ENCODE results near the gene ITPR1.

Gene ITPR1

GRCh38 chr3:4797201-4797705, 304.1 kb downstream of the ITPR1 start:
- no peaks in the 10 kb centered on the region for H3K9me3 ChIP-seq (ENCODE audit: control insufficient read depth, low read length)
- no peak for DNase-seq

GRCh38 chr3:4799266-4800256, 306.4 kb downstream of the ITPR1 start:
- Histone ChIP-seq H3K27ac (ENCODE audit: insufficient read depth, low read length, poor library complexity, severe bottlenecking) (no peak overlapping the region), H3K4me1 (ENCODE audit: control insufficient read depth, insufficient read depth, low read length, poor library complexity, severe bottlenecking) (peaks cover 7% of the 10 kb centered on the region), H3K9me3 (ENCODE audit: control insufficient read depth, low read length) (no peaks in the 10 kb centered on the region), H3K27me3 (replicated peaks; ENCODE audit: control insufficient read depth, insufficient read depth, low read length, poor library complexity, severe bottlenecking) (no peaks in the 10 kb centered on the region), H3K4me3 (ENCODE audit: insufficient read depth, low read depth, low read length, poor library complexity, severe bottlenecking) (no peak overlapping the region), H3K36me3 (ENCODE audit: control insufficient read depth, insufficient read depth, low read length) (peaks cover 4% of the 10 kb centered on the region)
- DNase-seq = no peak

More at GRCh38 chr3:4797201-4797705, 304.1 kb downstream of the ITPR1 start:
- no peak overlapping the region for H3K27ac ChIP-seq (ENCODE audit: insufficient read depth, low read length, poor library complexity, severe bottlenecking)
- no peak overlapping the region for H3K4me3 ChIP-seq (ENCODE audit: insufficient read depth, low read depth, low read length, poor library complexity, severe bottlenecking)
- H3K27me3 ChIP-seq (replicated peaks; ENCODE audit: control insufficient read depth, insufficient read depth, low read length, poor library complexity, severe bottlenecking) = no peaks in the 10 kb centered on the region
- no peaks in the 10 kb centered on the region for H3K4me1 ChIP-seq (ENCODE audit: control insufficient read depth, insufficient read depth, low read length, poor library complexity, severe bottlenecking)
- peaks cover 4% of the 10 kb centered on the region for H3K36me3 ChIP-seq (ENCODE audit: control insufficient read depth, insufficient read depth, low read length)

GRCh38 chr3:4800595-4800994, 307.4 kb downstream of the ITPR1 start:
- H3K27ac ChIP-seq (ENCODE audit: insufficient read depth, low read length, poor library complexity, severe bottlenecking) = no peak overlapping the region
- H3K4me3 ChIP-seq (ENCODE audit: insufficient read depth, low read depth, low read length, poor library complexity, severe bottlenecking) = no peak overlapping the region
- no peak for DNase-seq
- H3K4me1 ChIP-seq (ENCODE audit: control insufficient read depth, insufficient read depth, low read length, poor library complexity, severe bottlenecking) = peaks cover 11% of the 10 kb centered on the region
- no peaks in the 10 kb centered on the region for H3K9me3 ChIP-seq (ENCODE audit: control insufficient read depth, low read length)
- no peaks in the 10 kb centered on the region for H3K27me3 ChIP-seq (replicated peaks; ENCODE audit: control insufficient read depth, insufficient read depth, low read length, poor library complexity, severe bottlenecking)
- H3K36me3 ChIP-seq (ENCODE audit: control insufficient read depth, insufficient read depth, low read length) = peaks cover 4% of the 10 kb centered on the region

GRCh38 chr3:4801892-4802291, 308.7 kb downstream of the ITPR1 start:
- no peaks in the 10 kb centered on the region for H3K27me3 ChIP-seq (replicated peaks; ENCODE audit: control insufficient read depth, insufficient read depth, low read length, poor library complexity, severe bottlenecking)
- peaks cover 4% of the 10 kb centered on the region for H3K36me3 ChIP-seq (ENCODE audit: control insufficient read depth, insufficient read depth, low read length)
- no peak overlapping the region for H3K4me3 ChIP-seq (ENCODE audit: insufficient read depth, low read depth, low read length, poor library complexity, severe bottlenecking)
- DNase-seq = no peak
- peaks cover 11% of the 10 kb centered on the region for H3K4me1 ChIP-seq (ENCODE audit: control insufficient read depth, insufficient read depth, low read length, poor library complexity, severe bottlenecking)
- no peak overlapping the region for H3K27ac ChIP-seq (ENCODE audit: insufficient read depth, low read length, poor library complexity, severe bottlenecking)
- no peaks in the 10 kb centered on the region for H3K9me3 ChIP-seq (ENCODE audit: control insufficient read depth, low read length)

- peaks cover 4% of the 10 kb centered on the region for H3K36me3 ChIP-seq (ENCODE audit: control insufficient read depth, insufficient read depth, low read length)
- H3K27me3 ChIP-seq (replicated peaks; ENCODE audit: control insufficient read depth, insufficient read depth, low read length, poor library complexity, severe bottlenecking) = no peaks in the 10 kb centered on the region
These were observed 309.8 kb downstream of the ITPR1 start for GRCh38 chr3:4802903-4803302.

GRCh38 chr3:4804161-4805058, 311.3 kb downstream of the ITPR1 start:
- Histone ChIP-seq H3K36me3 (ENCODE audit: control insufficient read depth, insufficient read depth, low read length) (peaks cover 4% of the 10 kb centered on the region), H3K9me3 (ENCODE audit: control insufficient read depth, low read length) (no peaks in the 10 kb centered on the region), H3K27ac (ENCODE audit: insufficient read depth, low read length, poor library complexity, severe bottlenecking) (no peak overlapping the region), H3K4me3 (ENCODE audit: insufficient read depth, low read depth, low read length, poor library complexity, severe bottlenecking) (no peak overlapping the region), H3K4me1 (ENCODE audit: control insufficient read depth, insufficient read depth, low read length, poor library complexity, severe bottlenecking) (peaks cover 11% of the 10 kb centered on the region), H3K27me3 (replicated peaks; ENCODE audit: control insufficient read depth, insufficient read depth, low read length, poor library complexity, severe bottlenecking) (no peaks in the 10 kb centered on the region)
- DNase-seq = no peak

More at GRCh38 chr3:4802903-4803302, 309.8 kb downstream of the ITPR1 start:
- Histone ChIP-seq H3K4me1 (ENCODE audit: control insufficient read depth, insufficient read depth, low read length, poor library complexity, severe bottlenecking) (peaks cover 11% of the 10 kb centered on the region), H3K9me3 (ENCODE audit: control insufficient read depth, low read length) (no peaks in the 10 kb centered on the region), H3K27ac (ENCODE audit: insufficient read depth, low read length, poor library complexity, severe bottlenecking) (no peak overlapping the region), H3K4me3 (ENCODE audit: insufficient read depth, low read depth, low read length, poor library complexity, severe bottlenecking) (no peak overlapping the region)
- DNase-seq = no peak

- H3K27me3 ChIP-seq (replicated peaks; ENCODE audit: control insufficient read depth, insufficient read depth, low read length, poor library complexity, severe bottlenecking) = no peaks in the 10 kb centered on the region
- no peak overlapping the region for H3K4me3 ChIP-seq (ENCODE audit: insufficient read depth, low read depth, low read length, poor library complexity, severe bottlenecking)
- H3K4me1 ChIP-seq (ENCODE audit: control insufficient read depth, insufficient read depth, low read length, poor library complexity, severe bottlenecking) = peaks cover 11% of the 10 kb centered on the region
- no peaks in the 10 kb centered on the region for H3K9me3 ChIP-seq (ENCODE audit: control insufficient read depth, low read length)
- DNase-seq = no peak
- no peak overlapping the region for H3K27ac ChIP-seq (ENCODE audit: insufficient read depth, low read length, poor library complexity, severe bottlenecking)
- no peaks in the 10 kb centered on the region for H3K36me3 ChIP-seq (ENCODE audit: control insufficient read depth, insufficient read depth, low read length)
These were observed 312.5 kb downstream of the ITPR1 start for GRCh38 chr3:4805662-4806061.

- Histone ChIP-seq H3K4me1 (ENCODE audit: control insufficient read depth, insufficient read depth, low read length, poor library complexity, severe bottlenecking) (peaks cover 11% of the 10 kb centered on the region), H3K4me3 (ENCODE audit: insufficient read depth, low read depth, low read length, poor library complexity, severe bottlenecking) (no peak overlapping the region), H3K27ac (ENCODE audit: insufficient read depth, low read length, poor library complexity, severe bottlenecking) (no peak overlapping the region), H3K9me3 (ENCODE audit: control insufficient read depth, low read length) (no peaks in the 10 kb centered on the region), H3K27me3 (replicated peaks; ENCODE audit: control insufficient read depth, insufficient read depth, low read length, poor library complexity, severe bottlenecking) (no peaks in the 10 kb centered on the region), H3K36me3 (ENCODE audit: control insufficient read depth, insufficient read depth, low read length) (no peaks in the 10 kb centered on the region)
- DNase-seq = no peak
These were observed 313.5 kb downstream of the ITPR1 start for GRCh38 chr3:4806535-4807108.

- Histone ChIP-seq H3K9me3 (ENCODE audit: control insufficient read depth, low read length) (no peaks in the 10 kb centered on the region), H3K27me3 (replicated peaks; ENCODE audit: control insufficient read depth, insufficient read depth, low read length, poor library complexity, severe bottlenecking) (no peaks in the 10 kb centered on the region), H3K4me3 (ENCODE audit: insufficient read depth, low read depth, low read length, poor library complexity, severe bottlenecking) (no peak overlapping the region), H3K36me3 (ENCODE audit: control insufficient read depth, insufficient read depth, low read length) (no peaks in the 10 kb centered on the region), H3K27ac (ENCODE audit: insufficient read depth, low read length, poor library complexity, severe bottlenecking) (no peak overlapping the region), H3K4me1 (ENCODE audit: control insufficient read depth, insufficient read depth, low read length, poor library complexity, severe bottlenecking) (peaks cover 11% of the 10 kb centered on the region)
- no peak for DNase-seq
These were observed 314.5 kb downstream of the ITPR1 start for GRCh38 chr3:4807381-4808280.

Measured in effector memory CD4-positive, alpha-beta T cell (primary cell).